ENCODE measurements around the gene PCYT2. TPM values are rescaled to one million over a fixed set of nuclear protein-coding genes. Genes with fewer than 3 reads are reported as not detected.

PCYT2 gene
- total and polyA plus RNA-seq, 9 of the 15 experiments (the other 6 are each of a cell fraction or from before 2014, with no cell fraction given), result 0.92 to 134 (median 82.5) TPM

GRCh38 chr17:81959362-81960129 lies 48.3 kb upstream of the PCYT2 start (continued):
- TF ChIP-seq TAF15 (IDR thresholded peaks at IDR 0.05; ENCODE audit: low read depth, low read length) (no peak), SMARCB1 (IDR thresholded peaks at IDR 0.05; ENCODE audit: insufficient read length, low read depth) (no peak), RFX1 (IDR thresholded peaks at IDR 0.05) (no peak), FOXM1 (IDR thresholded peaks at IDR 0.05; ENCODE audit: low read depth) (no peak), FOXM1 (CRISPR knock-in tag; IDR thresholded peaks at IDR 0.05; ENCODE audit: low read depth) (no peak), MAFG (tag; conservative IDR thresholded peaks at IDR 0.05) (no peak), SMARCA5 (IDR thresholded peaks at IDR 0.05) (no peak), HNRNPLL (IDR thresholded peaks at IDR 0.05; ENCODE audit: low read depth, low read length, poor library complexity, severe bottlenecking) (peak; percentile 34), MEF2A (IDR thresholded peaks at IDR 0.05; ENCODE audit: control insufficient read depth, low read depth, low read length) (no peak), DDX20 (tag; IDR thresholded peaks at IDR 0.05; ENCODE audit: low read depth) (no peak), MITF (IDR thresholded peaks at IDR 0.05) (no peak), ZKSCAN3 (CRISPR knock-in tag; IDR thresholded peaks at IDR 0.05) (no peak), POLR2AphosphoS5 (IDR thresholded peaks at IDR 0.05; ENCODE audit: control insufficient read depth, insufficient read depth, low read depth, low read length) (no peak), ZNF75A (CRISPR knock-in tag; IDR thresholded peaks at IDR 0.05) (no peak), CTCFL (IDR thresholded peaks at IDR 0.05; ENCODE audit: borderline replicate concordance, insufficient read depth, low read depth, low read length, poor library complexity, severe bottlenecking) (peak; percentile 80), JUND (IDR thresholded peaks at IDR 0.05; ENCODE audit: borderline replicate concordance, low read depth, low read length) (no peak), JUND (tag; IDR thresholded peaks at IDR 0.05; ENCODE audit: borderline replicate concordance, low read depth, low read length) (no peak), ZNF143 (CRISPR knock-in tag; IDR thresholded peaks at IDR 0.05) (no peak), NFRKB (IDR thresholded peaks at IDR 0.05; ENCODE audit: low read depth) (no peak), ARID2 (IDR thresholded peaks at IDR 0.05) (no peak), ERF (CRISPR knock-in tag; IDR thresholded peaks at IDR 0.05) (no peak), ZNF707 (CRISPR knock-in tag; conservative IDR thresholded peaks at IDR 0.05) (no peak), ZNF280A (IDR thresholded peaks at IDR 0.05; ENCODE audit: low read depth, partially characterized antibody) (no peak)
- TF ChIP-seq, protein P1, sequence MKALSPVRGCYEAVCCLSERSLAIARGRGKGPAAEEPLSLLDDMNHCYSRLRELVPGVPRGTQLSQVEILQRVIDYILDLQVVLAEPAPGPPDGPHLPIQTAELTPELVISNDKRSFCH (CRISPR knock-in tag; IDR thresholded peaks at IDR 0.05), result no peak
- TF ChIP-seq, protein P1 (tag; IDR thresholded peaks at IDR 0.05), result peak; percentile 30; the same call in 1 of the 2 replicates
